ENCODE measurements around the gene SPINK4.

DNA sequence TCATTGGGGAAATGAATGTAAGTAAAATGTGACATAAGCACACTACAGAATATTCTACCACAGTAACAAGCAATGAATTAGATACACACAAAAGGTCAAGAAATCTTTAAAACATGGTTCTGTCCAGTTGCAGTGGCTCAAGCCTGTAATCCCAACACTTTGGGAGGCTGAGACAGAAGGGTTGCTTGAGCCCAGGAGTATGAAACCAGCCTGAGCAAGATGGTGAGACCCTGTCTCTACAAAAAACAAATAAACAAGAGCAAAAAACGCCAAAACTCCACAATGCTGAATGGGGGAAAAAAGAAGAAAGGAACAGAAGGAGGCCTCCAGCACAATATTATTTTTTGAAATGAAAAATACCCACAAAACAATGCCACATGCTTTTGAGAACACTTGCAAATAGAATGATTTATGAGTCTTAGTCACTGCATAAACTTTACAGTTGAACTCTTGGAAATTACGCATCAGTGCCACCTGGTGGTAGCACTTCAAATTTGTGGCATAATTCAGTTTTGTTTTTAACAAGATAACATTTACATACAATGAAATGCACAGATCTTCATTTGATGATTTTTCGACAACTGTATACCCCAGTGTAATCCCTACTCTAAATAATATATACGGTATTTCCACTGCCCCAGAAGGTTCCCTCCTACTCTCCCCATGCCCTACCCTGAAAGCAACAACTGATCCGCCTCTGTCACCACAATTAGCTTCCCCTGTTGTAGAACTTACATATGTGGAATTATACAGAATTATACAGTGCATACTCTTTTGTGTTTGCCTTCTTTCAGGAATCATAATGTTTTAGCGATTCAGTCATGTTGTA, 14.4 kb upstream of the SPINK4 start:
- TF ChIP-seq, protein P1, sequence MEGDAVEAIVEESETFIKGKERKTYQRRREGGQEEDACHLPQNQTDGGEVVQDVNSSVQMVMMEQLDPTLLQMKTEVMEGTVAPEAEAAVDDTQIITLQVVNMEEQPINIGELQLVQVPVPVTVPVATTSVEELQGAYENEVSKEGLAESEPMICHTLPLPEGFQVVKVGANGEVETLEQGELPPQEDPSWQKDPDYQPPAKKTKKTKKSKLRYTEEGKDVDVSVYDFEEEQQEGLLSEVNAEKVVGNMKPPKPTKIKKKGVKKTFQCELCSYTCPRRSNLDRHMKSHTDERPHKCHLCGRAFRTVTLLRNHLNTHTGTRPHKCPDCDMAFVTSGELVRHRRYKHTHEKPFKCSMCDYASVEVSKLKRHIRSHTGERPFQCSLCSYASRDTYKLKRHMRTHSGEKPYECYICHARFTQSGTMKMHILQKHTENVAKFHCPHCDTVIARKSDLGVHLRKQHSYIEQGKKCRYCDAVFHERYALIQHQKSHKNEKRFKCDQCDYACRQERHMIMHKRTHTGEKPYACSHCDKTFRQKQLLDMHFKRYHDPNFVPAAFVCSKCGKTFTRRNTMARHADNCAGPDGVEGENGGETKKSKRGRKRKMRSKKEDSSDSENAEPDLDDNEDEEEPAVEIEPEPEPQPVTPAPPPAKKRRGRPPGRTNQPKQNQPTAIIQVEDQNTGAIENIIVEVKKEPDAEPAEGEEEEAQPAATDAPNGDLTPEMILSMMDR (IDR thresholded peaks at IDR 0.05; ENCODE audit: low read length): peak; percentile 77
- TF ChIP-seq EZH2 (IDR thresholded peaks at IDR 0.05; ENCODE audit: borderline replicate concordance, low read length): no peak

Measured in OCI-LY1 (cell line).